Thyroid gland (tissue), 4 donors: ENCODE measurements around the gene LCN12. TPM values are rescaled to one million over a fixed set of nuclear protein-coding genes. Genes with fewer than 3 reads are reported as not detected.

Source experiments
- DNase-seq, 2 donors: peaks; one replicate each; pipeline ENCODE4 v3.0.0-alpha.2; 2019
- H3K27ac ChIP-seq, 3 donors: fragments of 200-600 bp; sonication (generic); 1 replicate in 2 of 3; 2 replicates in 1 of 3; pipeline ENCODE4 v1.5.1; 2016 to 2019; ENCODE audit warnings: mild to moderate bottlenecking in 1 of 3, moderate library complexity in 1 of 3
- H3K27me3 ChIP-seq: fragments of 200-600 bp; sonication (generic); one replicate; pipeline ENCODE4 v1.5.1; 2019
- H3K36me3 ChIP-seq, 2 donors: fragments of 200-600 bp; sonication (generic); one replicate each; pipeline ENCODE4 v1.5.1; 2016 to 2019
- H3K4me1 ChIP-seq, 2 donors: fragments of 200-600 bp; sonication (generic); one replicate each; pipeline ENCODE4 v1.5.1; 2017 to 2019
- H3K4me3 ChIP-seq, 3 donors: fragments of 200-600 bp; sonication (generic); replicated peaks in 1 of 3; 1 replicate in 2 of 3; 2 replicates in 1 of 3; pipeline ENCODE4 v1.5.1; 2016; ENCODE audit warnings: mild to moderate bottlenecking in 1 of 3
- H3K9me3 ChIP-seq: fragments of 200-600 bp; sonication (generic); one replicate; pipeline ENCODE4 v1.5.1; 2017
- CTCF ChIP-seq, 6 experiments: fragments of 200-600 bp in 3 of 6; fragments of 450-650 bp in 3 of 6; sonication (generic) in 3 of 6; IDR thresholded peaks; one replicate each; pipeline ENCODE4 v1.5.1; 2016 to 2019; ENCODE audit warnings: antibody characterized with exemption in 6 of 6, mild to moderate bottlenecking in 2 of 6, inconsistent platforms in 1 of 6, moderate library complexity in 1 of 6
- POLR2A ChIP-seq, 2 donors: fragments of 450-650 bp; IDR thresholded peaks; one replicate each; pipeline ENCODE4 v1.6.1; 2017; ENCODE audit warnings: antibody characterized with exemption in 2 of 2, mild to moderate bottlenecking in 2 of 2, moderate library complexity in 1 of 2
- WGBS, 2 donors: methylation state at CpG; one replicate each; pipeline ENCODE4 v1.1.5; 2017; 5-methylcytosine and 5-hydroxymethylcytosine counted together
- intact Hi-C: fragments of 100-400 bp; cut with DNase I; formaldehyde crosslinking; loops from one replicate; pipeline ENCODE4 v1.15.1; 2023
- total RNA-seq, 4 donors: library from RNA; depleted of rRNA; stranded (reverse); fragments of >200 nt; gene quantifications; one replicate each; pipeline ENCODE4 v1.2.3, GENCODE V29; 2016

The LCN12 gene
- total RNA-seq, 4 donors from 2014 or later: 24.3 to 85.0 (median 54.0) TPM

GRCh38 chr9:136942881-136943230, 9.2 kb upstream of the LCN12 start:
- Histone ChIP-seq H3K27ac (peak overlapping the region in 1 of 3 donors; percentile 80), H3K4me1 (peaks cover 27 to 41% of the 10 kb centered on the region in 2 donors), H3K9me3 (no peaks in the 10 kb centered on the region), H3K27me3 (no peaks in the 10 kb centered on the region), H3K4me3 (peak overlapping the region in 1 of 3 donors; percentile 94), H3K36me3 (peaks cover 34 to 36% of the 10 kb centered on the region in 2 donors)
- no peak for DNase-seq
- no peak for TF ChIP-seq CTCF (IDR thresholded peaks at IDR 0.05)
- no peak for TF ChIP-seq POLR2A (IDR thresholded peaks at IDR 0.05)
- intact Hi-C loops: loop anchor here (5.0 kb wide), 2 partner anchors 56 to 96 kb away; partner anchors contain the start of genes PHPT1 and TRAF2
- WGBS, 2 donors: 92 to 94% methylated on average over 8 to 14 of the region's 16 CpGs

- peak overlapping the region; percentile 71 to 94 (median 87) for H3K4me3 ChIP-seq
- no peaks in the 10 kb centered on the region for H3K27me3 ChIP-seq
- peak overlapping the region in 2 of 3 donors; percentile 74 to 80 for H3K27ac ChIP-seq
- H3K9me3 ChIP-seq: no peaks in the 10 kb centered on the region
- WGBS, 2 donors: 43 to 46% methylated on average over 5 to 19 of the region's 61 CpGs
- H3K4me1 ChIP-seq: peaks cover 30 to 48% of the 10 kb centered on the region in 2 donors
- peaks cover 34 to 36% of the 10 kb centered on the region in 2 donors for H3K36me3 ChIP-seq
- intact Hi-C loops: loop anchor here (5.0 kb wide), 2 partner anchors 56 to 96 kb away; partner anchors contain the start of genes PHPT1 and TRAF2
- DNase-seq: peak; percentile 40 to 42
- TF ChIP-seq CTCF (IDR thresholded peaks at IDR 0.05): no peak
Measured at GRCh38 chr9:136943291-136944211, 8.5 kb upstream of the LCN12 start.

DNA sequence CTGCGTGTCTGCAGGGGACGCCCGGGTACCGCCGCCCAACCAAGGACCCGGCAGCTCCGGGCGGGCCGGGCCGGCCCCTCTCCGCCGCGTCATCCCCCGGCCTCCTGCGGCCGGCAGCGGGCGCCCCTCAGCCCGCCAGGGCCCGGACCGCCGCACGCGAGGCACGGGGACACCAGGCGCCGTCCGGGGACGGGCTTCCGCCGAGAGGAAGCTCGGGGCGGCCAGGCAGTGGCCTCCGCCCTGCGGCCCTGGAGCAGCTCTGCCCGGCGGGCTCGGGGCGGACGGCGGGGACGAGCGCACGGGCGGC, 7.9 kb upstream of the LCN12 start:
- WGBS, 2 donors: 0% methylated on average over 2 to 7 of the region's 45 CpGs
- H3K9me3 ChIP-seq: no peaks in the 10 kb centered on the region
- peaks cover 35 to 54% of the 10 kb centered on the region in 2 donors for H3K4me1 ChIP-seq
- H3K4me3 ChIP-seq: peak overlapping the region; percentile 71 to 94 (median 87)
- intact Hi-C loops: loop anchor here (5.0 kb wide), 2 partner anchors 57 to 97 kb away; partner anchors contain the start of genes PHPT1 and TRAF2
- H3K36me3 ChIP-seq: peaks cover 34 to 36% of the 10 kb centered on the region in 2 donors
- H3K27ac ChIP-seq: peak overlapping the region; percentile 62 to 80 (median 74)
- DNase-seq: no peak
- TF ChIP-seq CTCF (IDR thresholded peaks at IDR 0.05) (no peak), POLR2A (IDR thresholded peaks at IDR 0.05) (no peak)
- no peaks in the 10 kb centered on the region for H3K27me3 ChIP-seq

DNA sequence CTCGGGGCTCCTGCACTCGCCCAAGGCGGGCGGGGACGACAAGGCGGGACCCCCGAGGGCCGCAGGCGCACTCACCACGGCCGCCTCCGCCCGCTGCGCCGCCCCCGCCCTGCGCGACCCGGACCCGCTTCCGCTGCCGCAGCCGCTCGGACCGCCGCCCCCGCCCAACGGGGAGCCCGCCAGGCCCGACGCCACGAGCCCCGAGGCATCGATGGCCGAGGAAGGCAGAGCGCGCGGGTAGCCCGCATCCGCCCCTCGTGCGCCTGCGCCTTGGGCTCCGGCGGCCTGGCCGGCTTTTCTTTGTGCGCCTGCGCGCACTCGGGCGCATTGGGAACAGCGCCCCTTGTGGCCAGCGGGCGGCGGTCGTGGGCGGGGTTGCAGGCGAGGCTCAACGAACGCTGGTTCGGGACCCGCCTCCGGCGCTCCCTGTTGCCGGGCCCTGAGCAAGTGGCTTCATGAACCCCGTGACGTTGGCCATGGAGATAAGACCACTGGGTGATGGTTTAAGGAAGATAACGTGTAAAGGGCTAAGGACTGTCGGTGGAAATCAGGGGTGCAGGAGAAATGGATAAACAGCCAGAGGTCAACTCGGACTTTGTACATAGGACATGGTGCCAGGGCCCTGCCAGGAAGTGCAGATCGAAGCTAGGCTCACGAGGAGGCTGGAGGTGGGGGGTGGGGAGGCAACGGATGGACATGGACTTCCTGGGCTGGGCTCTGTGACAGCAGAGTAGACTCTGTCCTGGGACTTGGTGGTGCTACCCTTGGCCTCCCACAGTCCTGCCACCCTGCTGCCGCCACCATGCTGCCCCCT, 7.3 kb upstream of the LCN12 start, which contains the start of the genes C8G and FBXW5:
C8G (plus strand) TSS at position 725 of the 814 bp plus-strand sequence; CDS start at position 803, 78 bp downstream.
FBXW5 (minus strand) TSS at position 220 of the 814 bp plus-strand sequence. CDS start 655 bp downstream, outside the sequence.
- Histone ChIP-seq H3K36me3 (peaks cover 33% of the 10 kb centered on the region in 2 donors), H3K27ac (peak within 1 kb of the TSS; percentile 62 to 80 (median 74)), H3K27me3 (no peaks in the 10 kb centered on the region), H3K4me3 (peak within 1 kb of the TSS; percentile 71 to 94 (median 87)), H3K9me3 (no peaks in the 10 kb centered on the region), H3K4me1 (peaks cover 38 to 58% of the 10 kb centered on the region in 2 donors)
- intact Hi-C loops: loop anchor here (5.0 kb wide), 3 partner anchors 57 to 137 kb away; partner anchors contain the start of genes PHPT1, RABL6 and TRAF2
- peak; percentile 40 to 79 for TF ChIP-seq POLR2A (IDR thresholded peaks at IDR 0.05)
- peak; percentile 80 to 99 (median 99) for TF ChIP-seq CTCF (IDR thresholded peaks at IDR 0.05)
- peak; percentile 94 to 95 for DNase-seq
- 14 to 17% methylated on average over 20 to 21 of the region's 74 CpGs for WGBS, 2 donors
